Hepatocyte (in vitro differentiated cells): ENCODE results near the gene ZNF341.

Source experiments
- CTCF ChIP-seq: fragments of 200-600 bp; sonication (generic); IDR thresholded peaks from 2 replicates; pipeline ENCODE4 v1.5.1; 2016; ENCODE audit warnings: antibody characterized with exemption, mild to moderate bottlenecking; ENCODE audit not compliant: poor library complexity
- EZH2 ChIP-seq: fragments of 200-600 bp; sonication (generic); IDR thresholded peaks from 2 replicates; pipeline ENCODE4 v1.6.1; 2016; ENCODE audit warnings: antibody characterized with exemption, mild to moderate bottlenecking, borderline replicate concordance

GRCh38 chr20:33687370-33687915 is 44.4 kb upstream of the ZNF341 start:
- TF ChIP-seq CTCF (no peak), EZH2 (no peak)
